T-helper 2 cell treated with Interferon-gamma antibody and Interleukin-4, amounts not matched to agents 5 μg/mL and 100 μg/mL, for 36 hours (primary cell): ENCODE data around the gene EFNA4.

ENCODE experiments used
- DNase-seq: peaks from one replicate; pipeline ENCODE4 v3.0.0; 2021; ENCODE audit warnings: low spot score
- H3K27ac Mint-ChIP-seq: one replicate; pipeline ENCODE4 v1.8.0; 2021; ENCODE audit warnings: mild to moderate bottlenecking, mixed read lengths
- H3K27me3 Mint-ChIP-seq: one replicate; pipeline ENCODE4 v1.8.0; 2021; ENCODE audit warnings: low read depth, mixed read lengths
- H3K36me3 Mint-ChIP-seq: one replicate; pipeline ENCODE4 v1.8.0; 2021; ENCODE audit warnings: low read depth, mixed read lengths
- H3K4me1 Mint-ChIP-seq: one replicate; pipeline ENCODE4 v1.8.0; 2021; ENCODE audit warnings: low read depth, mixed read lengths
- H3K4me3 Mint-ChIP-seq: one replicate; pipeline ENCODE4 v1.8.0; 2022; ENCODE audit warnings: mild to moderate bottlenecking, moderate library complexity, mixed read lengths
- H3K9me3 Mint-ChIP-seq: one replicate; pipeline ENCODE4 v1.8.0; 2021; ENCODE audit warnings: mixed read lengths

Gene EFNA4

GRCh38 chr1:155063550-155064110 is at the start of gene EFNA4:
TSS of gene EFNA4 (plus strand) at chr1:155063740. CDS start at chr1:155063824, 84 bp downstream.
- no peaks in the 10 kb centered on the region for H3K9me3 Mint-ChIP-seq
- peak; percentile 83 for DNase-seq
- H3K36me3 Mint-ChIP-seq, result peaks cover 5% of the 10 kb centered on the region
- peak within 1 kb of the TSS; percentile 60 for H3K27ac Mint-ChIP-seq
- H3K27me3 Mint-ChIP-seq, result no peaks in the 10 kb centered on the region
- H3K4me1 Mint-ChIP-seq, result peaks cover 25% of the 10 kb centered on the region
- peak within 1 kb of the TSS; percentile 92 for H3K4me3 Mint-ChIP-seq

- peaks cover 50% of the 10 kb centered on the region for H3K4me1 Mint-ChIP-seq
- no peaks in the 10 kb centered on the region for H3K27me3 Mint-ChIP-seq
- no peaks in the 10 kb centered on the region for H3K9me3 Mint-ChIP-seq
- DNase-seq, result no peak
- H3K4me3 Mint-ChIP-seq, result peak overlapping the region; percentile 90
- peaks cover 68% of the 10 kb centered on the region for H3K36me3 Mint-ChIP-seq
- H3K27ac Mint-ChIP-seq, result no peak overlapping the region
Measured at GRCh38 chr1:155014709-155015508, 48.6 kb upstream of the EFNA4 start.

- peaks cover 66% of the 10 kb centered on the region for H3K36me3 Mint-ChIP-seq
- no peak for DNase-seq
- H3K4me1 Mint-ChIP-seq, result peaks cover 53% of the 10 kb centered on the region
- H3K27me3 Mint-ChIP-seq, result no peaks in the 10 kb centered on the region
- peak overlapping the region; percentile 62 for H3K4me3 Mint-ChIP-seq
- H3K27ac Mint-ChIP-seq, result peak overlapping the region; percentile 77
- no peaks in the 10 kb centered on the region for H3K9me3 Mint-ChIP-seq
Measured at GRCh38 chr1:155015527-155016230, 47.9 kb upstream of the EFNA4 start.

GRCh38 chr1:155016231-155016831 is 47.2 kb upstream of the EFNA4 start:
- no peak for DNase-seq
- Mint-ChIP-seq H3K4me1 (peaks cover 48% of the 10 kb centered on the region), H3K27ac (peak overlapping the region; percentile 77), H3K36me3 (peaks cover 62% of the 10 kb centered on the region), H3K9me3 (no peaks in the 10 kb centered on the region), H3K4me3 (peak overlapping the region; percentile 62), H3K27me3 (no peaks in the 10 kb centered on the region)

GRCh38 chr1:155017041-155017945 is 46.2 kb upstream of the EFNA4 start:
- Mint-ChIP-seq H3K9me3 (no peaks in the 10 kb centered on the region), H3K27me3 (no peaks in the 10 kb centered on the region), H3K27ac (peak overlapping the region; percentile 77), H3K4me3 (peak overlapping the region; percentile 62), H3K36me3 (peaks cover 58% of the 10 kb centered on the region), H3K4me1 (peaks cover 48% of the 10 kb centered on the region)
- peak; percentile 91 for DNase-seq

- Mint-ChIP-seq H3K27ac (peak overlapping the region; percentile 20), H3K4me3 (peak overlapping the region; percentile 26), H3K4me1 (peaks cover 44% of the 10 kb centered on the region), H3K9me3 (no peaks in the 10 kb centered on the region), H3K27me3 (no peaks in the 10 kb centered on the region), H3K36me3 (peaks cover 52% of the 10 kb centered on the region)
- DNase-seq, result no peak
Measured at GRCh38 chr1:155017946-155018316, 45.6 kb upstream of the EFNA4 start.

GRCh38 chr1:155018617-155019348 is 44.8 kb upstream of the EFNA4 start:
- no peaks in the 10 kb centered on the region for H3K27me3 Mint-ChIP-seq
- H3K4me1 Mint-ChIP-seq, result peaks cover 36% of the 10 kb centered on the region
- DNase-seq, result no peak
- H3K4me3 Mint-ChIP-seq, result no peak overlapping the region
- H3K36me3 Mint-ChIP-seq, result peaks cover 45% of the 10 kb centered on the region
- no peak overlapping the region for H3K27ac Mint-ChIP-seq
- H3K9me3 Mint-ChIP-seq, result no peaks in the 10 kb centered on the region

GRCh38 chr1:155019377-155020245 is 43.9 kb upstream of the EFNA4 start:
- DNase-seq, result no peak
- peak overlapping the region; percentile 22 for H3K27ac Mint-ChIP-seq
- no peaks in the 10 kb centered on the region for H3K27me3 Mint-ChIP-seq
- no peaks in the 10 kb centered on the region for H3K9me3 Mint-ChIP-seq
- peaks cover 37% of the 10 kb centered on the region for H3K36me3 Mint-ChIP-seq
- peaks cover 28% of the 10 kb centered on the region for H3K4me1 Mint-ChIP-seq
- no peak overlapping the region for H3K4me3 Mint-ChIP-seq

GRCh38 chr1:155022136-155022926 is 41.2 kb upstream of the EFNA4 start:
- H3K27me3 Mint-ChIP-seq, result no peaks in the 10 kb centered on the region
- no peaks in the 10 kb centered on the region for H3K9me3 Mint-ChIP-seq
- DNase-seq, result no peak
- no peak overlapping the region for H3K4me3 Mint-ChIP-seq
- H3K36me3 Mint-ChIP-seq, result peaks cover 21% of the 10 kb centered on the region
- H3K4me1 Mint-ChIP-seq, result peaks cover 11% of the 10 kb centered on the region
- no peak overlapping the region for H3K27ac Mint-ChIP-seq

- Mint-ChIP-seq H3K27ac (no peak overlapping the region), H3K9me3 (no peaks in the 10 kb centered on the region)
- DNase-seq, result no peak
Measured at GRCh38 chr1:155022927-155023236, 40.7 kb upstream of the EFNA4 start.

GRCh38 chr1:155023627-155024026 is 39.9 kb upstream of the EFNA4 start:
- no peak for DNase-seq
- Mint-ChIP-seq H3K36me3 (peaks cover 15% of the 10 kb centered on the region), H3K27me3 (no peaks in the 10 kb centered on the region), H3K9me3 (no peaks in the 10 kb centered on the region), H3K4me1 (peaks cover 11% of the 10 kb centered on the region), H3K4me3 (no peak overlapping the region), H3K27ac (no peak overlapping the region)

More at GRCh38 chr1:155022927-155023236, 40.7 kb upstream of the EFNA4 start:
- Mint-ChIP-seq H3K36me3 (peaks cover 17% of the 10 kb centered on the region), H3K27me3 (no peaks in the 10 kb centered on the region), H3K4me1 (peaks cover 11% of the 10 kb centered on the region), H3K4me3 (no peak overlapping the region)
